ENCODE results near the gene ERN1. TPM values are rescaled to one million over a fixed set of nuclear protein-coding genes. Genes with fewer than 3 reads are reported as not detected.
A peak's percentile ranks its signal among the peaks of the same experiment; 100 is the strongest.

Gene ERN1
- total and polyA plus RNA-seq, 2 of the 13 experiments (the other 11 are each of a cell fraction or from before 2014, with no cell fraction given): 6.0 to 12.7 TPM

DNA sequence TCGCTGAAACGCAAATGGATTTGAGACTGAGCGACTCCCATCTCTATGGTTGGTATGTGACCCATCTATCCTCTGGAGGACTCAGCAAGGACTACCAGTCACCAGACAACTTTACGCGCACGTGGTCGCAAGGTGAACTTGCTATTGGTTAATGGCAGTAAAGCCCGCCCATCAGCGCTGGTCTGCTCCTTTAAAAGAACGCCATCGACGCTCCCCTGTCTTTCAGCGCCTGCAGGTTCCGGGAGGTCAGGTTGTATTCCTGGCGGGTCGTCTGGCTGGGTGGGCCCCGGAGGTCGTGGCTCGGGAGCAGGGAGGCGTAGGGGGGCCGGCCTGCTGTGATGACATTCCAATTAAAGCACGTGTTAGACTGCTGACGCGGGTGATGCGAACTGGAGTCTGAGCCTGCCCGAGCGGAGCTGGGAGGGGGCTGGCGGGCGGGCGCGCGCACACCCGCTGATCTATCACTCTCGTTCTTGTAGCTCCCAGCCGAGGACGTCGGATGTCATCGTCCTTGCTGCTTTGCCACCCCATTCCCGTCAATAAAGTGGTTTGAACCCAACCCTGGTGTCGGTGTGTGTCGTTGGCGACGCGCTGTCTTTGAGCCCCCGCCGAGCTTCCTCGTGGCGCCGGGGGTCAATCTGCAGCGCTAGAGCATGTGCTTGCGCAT lies 15.9 kb upstream of the ERN1 start (continued):
- TF ChIP-seq, protein P1, sequence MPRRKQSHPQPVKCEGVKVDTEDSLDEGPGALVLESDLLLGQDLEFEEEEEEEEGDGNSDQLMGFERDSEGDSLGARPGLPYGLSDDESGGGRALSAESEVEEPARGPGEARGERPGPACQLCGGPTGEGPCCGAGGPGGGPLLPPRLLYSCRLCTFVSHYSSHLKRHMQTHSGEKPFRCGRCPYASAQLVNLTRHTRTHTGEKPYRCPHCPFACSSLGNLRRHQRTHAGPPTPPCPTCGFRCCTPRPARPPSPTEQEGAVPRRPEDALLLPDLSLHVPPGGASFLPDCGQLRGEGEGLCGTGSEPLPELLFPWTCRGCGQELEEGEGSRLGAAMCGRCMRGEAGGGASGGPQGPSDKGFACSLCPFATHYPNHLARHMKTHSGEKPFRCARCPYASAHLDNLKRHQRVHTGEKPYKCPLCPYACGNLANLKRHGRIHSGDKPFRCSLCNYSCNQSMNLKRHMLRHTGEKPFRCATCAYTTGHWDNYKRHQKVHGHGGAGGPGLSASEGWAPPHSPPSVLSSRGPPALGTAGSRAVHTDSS (CRISPR knock-in tag; conservative IDR thresholded peaks at IDR 0.05): no peak; the same call in 1 of the 2 replicates
- TF ChIP-seq, protein P2, sequence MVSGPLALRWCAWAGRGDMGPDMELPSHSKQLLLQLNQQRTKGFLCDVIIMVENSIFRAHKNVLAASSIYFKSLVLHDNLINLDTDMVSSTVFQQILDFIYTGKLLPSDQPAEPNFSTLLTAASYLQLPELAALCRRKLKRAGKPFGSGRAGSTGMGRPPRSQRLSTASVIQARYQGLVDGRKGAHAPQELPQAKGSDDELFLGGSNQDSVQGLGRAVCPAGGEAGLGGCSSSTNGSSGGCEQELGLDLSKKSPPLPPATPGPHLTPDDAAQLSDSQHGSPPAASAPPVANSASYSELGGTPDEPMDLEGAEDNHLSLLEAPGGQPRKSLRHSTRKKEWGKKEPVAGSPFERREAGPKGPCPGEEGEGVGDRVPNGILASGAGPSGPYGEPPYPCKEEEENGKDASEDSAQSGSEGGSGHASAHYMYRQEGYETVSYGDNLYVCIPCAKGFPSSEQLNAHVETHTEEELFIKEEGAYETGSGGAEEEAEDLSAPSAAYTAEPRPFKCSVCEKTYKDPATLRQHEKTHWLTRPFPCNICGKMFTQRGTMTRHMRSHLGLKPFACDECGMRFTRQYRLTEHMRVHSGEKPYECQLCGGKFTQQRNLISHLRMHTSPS (CRISPR knock-in tag; IDR thresholded peaks at IDR 0.05; ENCODE audit: low read depth): peak; percentile 75
- TF ChIP-seq ZSCAN29 (CRISPR knock-in tag; conservative IDR thresholded peaks at IDR 0.05): 0 out of 2 replicates have a peak, but pooled peaks have one; percentile 65
- peak; percentile 81; the same call in 1 of the 2 replicates for TF ChIP-seq ZNF317 (CRISPR knock-in tag; IDR thresholded peaks at IDR 0.05)
- peak; percentile 91 for TF ChIP-seq ASH2L (IDR thresholded peaks at IDR 0.05; ENCODE audit: insufficient read length, low read depth, low read length)
- TF ChIP-seq TCF7L2 (IDR thresholded peaks at IDR 0.05; ENCODE audit: low read depth, low read length): no peak
- 0 out of 2 replicates have a peak, but pooled peaks have one; percentile 21 for TF ChIP-seq HOXA7 (CRISPR knock-in tag; IDR thresholded peaks at IDR 0.05)
- TF ChIP-seq CENPX (CRISPR knock-in tag; IDR thresholded peaks at IDR 0.05): no peak
- peak; percentile 93 for TF ChIP-seq ZNF772 (CRISPR knock-in tag; IDR thresholded peaks at IDR 0.05)
- no peak for TF ChIP-seq ZNF562 (CRISPR knock-in tag; IDR thresholded peaks at IDR 0.05; ENCODE audit: borderline replicate concordance)
- peak; percentile 69 for TF ChIP-seq PTBP1 (IDR thresholded peaks at IDR 0.05; ENCODE audit: low read depth, low read length, poor library complexity, severe bottlenecking)
- TF ChIP-seq, protein P3, sequence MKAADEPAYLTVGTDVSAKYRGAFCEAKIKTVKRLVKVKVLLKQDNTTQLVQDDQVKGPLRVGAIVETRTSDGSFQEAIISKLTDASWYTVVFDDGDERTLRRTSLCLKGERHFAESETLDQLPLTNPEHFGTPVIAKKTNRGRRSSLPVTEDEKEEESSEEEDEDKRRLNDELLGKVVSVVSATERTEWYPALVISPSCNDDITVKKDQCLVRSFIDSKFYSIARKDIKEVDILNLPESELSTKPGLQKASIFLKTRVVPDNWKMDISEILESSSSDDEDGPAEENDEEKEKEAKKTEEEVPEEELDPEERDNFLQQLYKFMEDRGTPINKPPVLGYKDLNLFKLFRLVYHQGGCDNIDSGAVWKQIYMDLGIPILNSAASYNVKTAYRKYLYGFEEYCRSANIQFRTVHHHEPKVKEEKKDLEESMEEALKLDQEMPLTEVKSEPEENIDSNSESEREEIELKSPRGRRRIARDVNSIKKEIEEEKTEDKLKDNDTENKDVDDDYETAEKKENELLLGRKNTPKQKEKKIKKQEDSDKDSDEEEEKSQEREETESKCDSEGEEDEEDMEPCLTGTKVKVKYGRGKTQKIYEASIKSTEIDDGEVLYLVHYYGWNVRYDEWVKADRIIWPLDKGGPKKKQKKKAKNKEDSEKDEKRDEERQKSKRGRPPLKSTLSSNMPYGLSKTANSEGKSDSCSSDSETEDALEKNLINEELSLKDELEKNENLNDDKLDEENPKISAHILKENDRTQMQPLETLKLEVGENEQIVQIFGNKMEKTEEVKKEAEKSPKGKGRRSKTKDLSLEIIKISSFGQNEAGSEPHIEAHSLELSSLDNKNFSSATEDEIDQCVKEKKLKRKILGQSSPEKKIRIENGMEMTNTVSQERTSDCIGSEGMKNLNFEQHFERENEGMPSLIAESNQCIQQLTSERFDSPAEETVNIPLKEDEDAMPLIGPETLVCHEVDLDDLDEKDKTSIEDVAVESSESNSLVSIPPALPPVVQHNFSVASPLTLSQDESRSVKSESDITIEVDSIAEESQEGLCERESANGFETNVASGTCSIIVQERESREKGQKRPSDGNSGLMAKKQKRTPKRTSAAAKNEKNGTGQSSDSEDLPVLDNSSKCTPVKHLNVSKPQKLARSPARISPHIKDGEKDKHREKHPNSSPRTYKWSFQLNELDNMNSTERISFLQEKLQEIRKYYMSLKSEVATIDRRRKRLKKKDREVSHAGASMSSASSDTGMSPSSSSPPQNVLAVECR (CRISPR knock-in tag; IDR thresholded peaks at IDR 0.05; ENCODE audit: borderline replicate concordance): peak; percentile 89
- peak; percentile 97 for TF ChIP-seq SIN3A (IDR thresholded peaks at IDR 0.05; ENCODE audit: borderline replicate concordance, low read depth, low read length)
- TF ChIP-seq, protein P4, sequence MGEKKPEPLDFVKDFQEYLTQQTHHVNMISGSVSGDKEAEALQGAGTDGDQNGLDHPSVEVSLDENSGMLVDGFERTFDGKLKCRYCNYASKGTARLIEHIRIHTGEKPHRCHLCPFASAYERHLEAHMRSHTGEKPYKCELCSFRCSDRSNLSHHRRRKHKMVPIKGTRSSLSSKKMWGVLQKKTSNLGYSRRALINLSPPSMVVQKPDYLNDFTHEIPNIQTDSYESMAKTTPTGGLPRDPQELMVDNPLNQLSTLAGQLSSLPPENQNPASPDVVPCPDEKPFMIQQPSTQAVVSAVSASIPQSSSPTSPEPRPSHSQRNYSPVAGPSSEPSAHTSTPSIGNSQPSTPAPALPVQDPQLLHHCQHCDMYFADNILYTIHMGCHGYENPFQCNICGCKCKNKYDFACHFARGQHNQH (CRISPR knock-in tag; IDR thresholded peaks at IDR 0.05): peak; percentile 94
- peak; percentile 92; the same call in 1 of the 2 replicates for TF ChIP-seq MIXL1 (CRISPR knock-in tag; IDR thresholded peaks at IDR 0.05)
- no peak for TF ChIP-seq SYNCRIP (IDR thresholded peaks at IDR 0.05; ENCODE audit: insufficient read depth, low read depth, low read length)

Data from HepG2 (cell line).